Sciatic nerve (tissue), 2 donors: Measurements from ENCODE around the gene HMGXB4. TPM values are rescaled to one million over a fixed set of nuclear protein-coding genes. Genes with fewer than 3 reads are reported as not detected.
A peak's percentile ranks its signal among the peaks of the same experiment; 100 is the strongest.

ENCODE experiments used
- ATAC-seq: fragments of 200-7000 bp; cut with Tn5 transposase; one replicate; pipeline ENCODE4 v1.9.1; 2020; ENCODE audit warnings: mild to moderate bottlenecking, moderate library complexity
- DNase-seq: peaks from one replicate; pipeline ENCODE4 v3.0.0-alpha.2; 2020; ENCODE audit warnings: low spot score
- intact Hi-C: fragments of 100-400 bp; cut with DNase I; formaldehyde crosslinking; loops from one replicate; pipeline ENCODE4 v1.14.2; 2022
- total RNA-seq: library from RNA; stranded (reverse); fragmentation: NEBNext Ultra II Directional; extraction: Animal tissue kit (Norgen Biotek cat#: 25700); gene quantifications from one replicate; pipeline ENCODE4 v1.2.1, GENCODE V29; 2021
- donor health status: DM: no; HTN: no; CAD: no.
- donor health status: DM: no; HTN: no; CAD: no.

HMGXB4 gene
- total RNA-seq, 1 donor from 2014 or later: 22.8 TPM

GRCh38 chr22:35306350-35306967, 49.2 kb downstream of the HMGXB4 start:
- ATAC-seq (no peak), DNase-seq (no peak)
- intact Hi-C loops: no loop called here

DNA sequence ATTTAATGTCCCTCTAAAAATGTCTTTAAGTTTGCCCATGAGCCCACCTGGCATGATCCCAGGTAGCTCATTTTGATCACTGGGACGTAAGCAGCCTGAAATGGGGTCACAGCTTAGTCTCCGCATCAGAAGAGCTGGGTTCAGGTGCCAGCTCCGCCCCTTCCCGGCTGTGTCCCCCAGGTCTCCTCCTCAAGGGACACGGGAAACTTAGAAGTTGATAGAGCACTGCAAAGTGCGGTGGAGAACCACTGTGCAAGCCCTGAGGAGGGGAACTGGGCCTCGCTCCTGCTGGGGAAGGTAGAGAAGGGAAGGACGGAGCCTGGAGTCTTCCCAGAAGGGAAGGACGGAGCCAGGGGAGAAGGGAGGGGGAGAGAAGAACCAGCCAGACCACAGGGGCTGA, 50.1 kb downstream of the HMGXB4 start:
- DNase-seq (no peak), ATAC-seq (no peak)
- intact Hi-C loops: no loop called here

DNA sequence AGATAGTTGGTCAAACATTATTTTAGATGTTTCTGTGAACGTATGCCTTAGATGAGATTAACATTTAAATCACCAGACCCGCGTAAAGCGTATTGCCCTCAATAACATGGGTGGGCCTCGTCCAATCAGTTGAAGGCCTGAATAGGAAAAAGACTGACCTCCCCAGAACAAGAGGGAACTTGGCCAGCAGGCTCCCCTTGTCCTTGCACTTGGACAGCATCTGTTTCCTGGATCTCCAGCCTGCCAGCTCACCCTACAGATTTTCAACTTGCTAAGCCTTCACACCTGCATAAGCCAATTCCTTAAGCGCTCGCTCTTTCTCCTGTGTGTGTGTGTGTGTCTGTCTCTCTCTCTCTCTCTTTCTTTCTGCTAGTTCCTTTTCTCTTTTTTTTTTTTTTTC, 50.6 kb downstream of the HMGXB4 start:
- intact Hi-C loops: no loop called here
- DNase-seq (no peak), ATAC-seq (no peak)

- no peak for ATAC-seq
- intact Hi-C loops: no loop called here
- no peak for DNase-seq
Observed at GRCh38 chr22:35308480-35309021, 51.3 kb downstream of the HMGXB4 start.

- no peak for DNase-seq
- intact Hi-C loops: no loop called here
- no peak for ATAC-seq
Observed at GRCh38 chr22:35310556-35311550, 53.6 kb downstream of the HMGXB4 start.

DNA sequence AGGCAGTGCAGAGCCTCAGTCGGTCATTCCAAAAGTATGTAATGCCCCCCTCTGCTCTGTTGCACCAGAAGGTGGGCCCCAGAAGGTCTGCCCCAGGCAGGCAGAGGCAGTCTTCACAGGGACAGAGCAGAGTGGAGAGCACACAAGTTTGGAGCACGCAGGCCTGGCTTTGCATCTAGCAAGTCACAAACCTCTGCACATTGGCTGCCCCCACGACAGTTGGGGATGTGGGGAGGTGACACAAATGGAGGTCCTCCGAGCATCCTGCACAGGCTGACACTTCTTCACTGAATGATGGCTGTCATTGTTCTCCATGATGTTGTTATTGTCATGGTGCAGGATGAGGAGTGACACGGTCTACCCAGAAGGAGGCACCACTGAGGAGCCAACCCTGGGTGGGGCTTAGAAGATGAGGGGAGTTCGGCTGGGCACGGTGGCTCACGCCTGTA, 54.3 kb downstream of the HMGXB4 start:
- DNase-seq (no peak), ATAC-seq (no peak)
- intact Hi-C loops: no loop called here

DNA sequence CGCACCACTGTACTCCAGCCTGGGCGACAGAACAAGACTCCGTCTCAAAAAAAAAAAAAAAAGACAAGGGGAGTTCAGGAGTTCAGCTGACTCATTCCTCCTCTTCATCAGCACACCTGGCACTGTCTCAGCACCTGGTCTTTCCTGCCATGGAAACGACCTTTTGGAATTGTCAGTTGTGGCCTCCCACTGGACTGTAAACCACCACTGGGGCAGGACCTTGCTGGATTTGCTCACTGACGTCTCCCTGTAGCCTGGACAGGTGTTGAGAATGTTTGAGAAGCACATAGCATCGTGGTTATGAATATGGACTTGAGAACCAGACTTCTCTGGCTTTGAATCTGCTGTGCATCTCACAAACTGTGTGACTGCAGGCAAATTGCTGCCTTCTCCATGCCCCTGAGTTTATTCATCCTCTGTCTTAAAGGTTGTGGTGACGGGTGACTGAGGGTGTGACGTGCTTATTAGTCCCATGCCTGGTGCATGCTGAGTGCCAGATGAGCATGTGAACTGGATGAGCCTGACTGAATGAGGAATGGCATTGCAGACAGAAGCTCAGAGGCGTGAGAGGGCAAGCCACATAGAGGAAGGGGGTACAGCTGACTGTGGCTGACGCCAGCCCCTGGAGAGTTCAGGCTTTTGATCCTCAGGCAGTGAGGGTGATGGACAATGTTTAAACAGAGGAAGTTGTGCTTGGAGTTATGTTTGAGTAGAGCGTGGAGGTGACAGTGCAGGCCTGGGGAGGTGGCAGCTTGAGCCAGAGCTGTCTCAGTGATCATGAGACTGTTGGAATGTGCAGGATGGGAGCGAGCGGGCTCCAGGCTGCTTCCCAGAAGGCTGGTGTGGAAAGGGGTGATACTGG, 55.1 kb downstream of the HMGXB4 start:
- intact Hi-C loops: no loop called here
- DNase-seq: no peak
- no peak for ATAC-seq

DNA sequence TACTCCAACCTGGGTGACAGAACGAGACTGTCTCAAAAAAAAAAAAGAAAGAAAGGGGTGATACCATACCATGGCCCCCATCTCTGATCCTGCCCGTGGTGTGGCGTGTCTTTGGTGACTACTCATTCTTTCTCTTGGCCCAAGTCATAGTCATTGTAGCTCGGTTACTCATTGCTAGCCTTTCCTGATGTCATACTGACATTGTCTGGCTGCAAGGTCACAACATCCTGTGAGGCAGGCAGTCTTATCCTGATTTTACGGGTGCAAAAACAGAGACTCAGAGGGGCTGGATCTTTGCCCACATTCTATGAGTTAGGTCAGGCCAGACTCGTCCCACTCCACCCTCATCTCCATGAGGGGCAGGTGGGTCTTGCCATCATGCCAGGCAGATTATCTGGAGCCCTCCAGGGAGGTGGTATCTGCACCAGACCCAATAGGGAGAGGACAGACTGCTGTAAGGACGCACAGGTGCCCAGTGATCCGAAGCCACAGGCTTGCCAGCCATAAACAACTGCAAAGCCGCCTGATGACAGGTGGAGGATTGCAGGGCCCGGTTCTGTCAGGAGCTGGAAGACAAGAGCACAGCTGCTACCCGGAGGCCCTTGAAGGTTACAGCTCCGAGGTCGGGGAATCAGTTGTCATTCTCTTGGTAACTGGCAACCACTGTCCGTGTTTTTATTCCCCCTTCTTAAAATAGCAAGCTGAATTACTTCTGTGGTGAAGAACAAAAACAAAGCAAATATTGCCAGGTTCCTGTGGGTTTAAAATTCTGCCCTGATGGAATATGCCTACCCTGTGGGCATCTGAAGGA, 56.2 kb downstream of the HMGXB4 start:
- peak; percentile 27 for ATAC-seq
- no peak for DNase-seq
- intact Hi-C loops: no loop called here

DNA sequence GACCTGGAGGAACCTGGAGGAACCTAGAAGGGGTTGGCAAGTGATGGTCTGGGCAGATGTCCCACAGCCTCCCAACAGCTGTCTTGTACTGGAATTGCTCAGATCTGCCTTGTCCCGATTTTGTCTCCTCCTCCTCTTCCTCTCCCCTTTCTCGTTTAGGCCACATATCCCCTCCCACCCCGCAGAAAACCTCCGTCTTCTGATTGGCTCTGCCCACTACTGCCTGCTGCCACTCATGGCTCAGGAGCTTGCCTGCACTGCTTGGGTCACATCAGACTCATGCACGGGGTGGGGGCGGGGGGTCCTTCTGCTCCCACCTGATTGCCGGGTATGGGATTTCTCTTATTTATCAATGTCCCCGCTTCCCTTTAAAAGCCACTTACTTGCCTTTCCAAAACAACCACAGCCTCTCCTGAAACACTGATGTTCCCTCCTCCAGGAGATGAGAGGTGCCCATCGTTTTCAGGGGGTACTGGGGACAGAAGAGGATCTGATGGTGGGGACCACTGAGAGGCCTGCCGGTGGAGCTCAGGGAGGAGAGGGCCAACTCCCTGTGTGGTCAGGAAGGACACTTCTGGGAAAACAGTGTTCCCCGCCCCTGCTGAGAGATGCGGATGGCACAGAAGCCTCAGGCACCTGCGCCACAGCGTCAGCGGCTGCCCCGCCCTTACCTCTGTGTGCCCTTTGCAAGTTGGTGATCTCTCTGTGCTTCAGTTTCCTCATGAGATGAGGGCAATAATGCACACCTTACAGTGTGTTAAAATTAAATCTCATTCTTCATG, 57.1 kb downstream of the HMGXB4 start:
- DNase-seq (no peak), ATAC-seq (no peak)
- intact Hi-C loops: no loop called here

DNA sequence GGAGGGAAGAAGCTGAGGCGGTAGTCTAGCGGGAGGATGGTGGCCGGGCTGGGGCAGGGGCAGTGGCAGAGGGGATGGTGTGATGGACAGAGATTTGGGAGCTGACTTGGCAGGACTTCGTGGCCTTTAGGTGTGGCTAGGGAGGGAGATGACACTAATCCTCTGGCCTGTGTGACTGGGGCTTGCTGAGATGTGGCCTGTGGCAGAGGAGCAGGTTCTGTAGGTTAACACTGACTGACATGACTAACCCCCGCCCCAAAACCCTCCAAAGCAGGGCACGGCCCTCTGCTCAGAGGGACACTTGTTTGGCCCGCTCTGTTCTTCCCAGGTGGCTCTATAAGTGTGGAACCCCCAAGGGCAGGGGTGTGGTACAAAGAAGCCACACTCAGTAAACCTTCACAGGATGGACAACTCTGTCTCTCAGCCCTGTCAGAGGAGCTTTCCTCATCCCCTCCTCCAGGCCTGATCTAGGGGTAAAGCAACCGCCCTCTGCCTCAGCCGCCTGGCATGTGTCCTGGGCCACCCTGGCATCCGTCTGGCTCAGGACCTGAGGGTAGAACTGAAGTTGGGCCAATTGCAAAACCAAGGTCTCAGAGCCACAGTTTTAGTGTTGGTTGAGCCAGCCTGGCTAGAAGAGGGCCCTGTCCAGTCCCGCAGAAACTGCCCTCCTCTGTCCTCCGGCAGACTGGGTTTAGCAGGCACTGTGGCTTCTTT, 58.0 kb downstream of the HMGXB4 start:
- intact Hi-C loops: no loop called here
- ATAC-seq: no peak
- no peak for DNase-seq

- DNase-seq: no peak
- no peak for ATAC-seq
- intact Hi-C loops: no loop called here
Observed at GRCh38 chr22:35315855-35316745, 58.8 kb downstream of the HMGXB4 start.

GRCh38 chr22:35316751-35317150, 59.5 kb downstream of the HMGXB4 start:
- DNase-seq (no peak), ATAC-seq (no peak)
- intact Hi-C loops: no loop called here

GRCh38 chr22:35317680-35318290, 60.5 kb downstream of the HMGXB4 start:
- DNase-seq (no peak), ATAC-seq (no peak)

DNA sequence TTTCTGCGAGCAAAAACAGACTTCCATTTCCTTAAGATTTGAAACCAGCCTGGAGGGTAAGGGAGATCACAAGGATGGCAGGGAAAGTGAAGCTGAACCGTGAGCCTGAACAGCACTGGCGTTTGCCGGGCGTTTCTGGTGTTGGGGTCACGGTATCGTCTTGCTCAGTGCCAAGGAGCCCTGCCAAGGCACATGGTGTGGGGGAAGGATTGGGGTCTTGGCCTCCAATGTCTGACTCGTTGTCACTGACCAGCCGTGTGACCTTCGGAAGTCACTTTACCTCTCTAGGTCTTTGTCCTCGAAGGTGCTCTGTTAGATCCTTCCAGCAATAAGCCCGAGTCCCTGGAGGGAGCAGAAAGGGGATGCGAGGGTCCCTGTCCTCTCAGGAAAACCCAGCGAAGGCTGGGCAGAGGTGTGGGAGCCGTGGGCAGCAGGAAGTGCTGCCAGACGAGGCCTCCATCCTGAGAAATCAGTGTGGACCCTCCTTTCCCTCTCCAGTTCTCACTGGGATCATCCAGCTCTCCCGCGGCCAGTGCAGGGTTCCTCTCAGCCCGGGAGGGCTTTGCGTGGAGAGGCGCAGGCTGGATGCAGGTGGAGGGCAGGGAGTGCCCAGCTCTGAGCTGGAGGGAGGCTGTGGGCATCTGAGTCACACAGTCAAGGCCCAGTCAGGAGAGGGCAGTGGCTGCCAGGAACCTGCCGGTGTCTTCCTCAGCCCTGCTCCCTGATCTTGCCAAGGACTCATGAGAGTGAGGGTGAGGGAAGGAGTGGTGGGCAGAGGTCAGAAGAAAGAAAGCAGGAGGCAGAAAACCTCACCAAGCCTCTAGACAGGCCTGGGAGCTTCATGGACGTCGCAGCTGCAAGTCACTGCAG, 61.3 kb downstream of the HMGXB4 start:
- intact Hi-C loops: no loop called here
- DNase-seq: no peak
- ATAC-seq: no peak

More at GRCh38 chr22:35317680-35318290, 60.5 kb downstream of the HMGXB4 start:
- intact Hi-C loops: no loop called here
